Osteoblast (primary cell): ENCODE data around the gene HYCC2. TPM values are rescaled to one million over a fixed set of nuclear protein-coding genes. Genes with fewer than 3 reads are reported as not detected.
"Not testable (repeated sequence)": the region's sequence is repeated elsewhere in the genome, so short reads cannot be mapped to it uniquely, and the experiment has no call there.

Source experiments
- DNase-seq: peaks from one replicate; pipeline ENCODE4 v3.0.0; 2011; ENCODE audit warnings: low spot score, mixed read lengths; ENCODE audit not compliant: insufficient read length; ENCODE audit errors: missing footprints
- H2AFZ ChIP-seq: 2 replicates; pipeline ENCODE4 v1.6.0; 2011; ENCODE audit warnings: mild to moderate bottlenecking, low read length
- H3K27ac ChIP-seq: 2 replicates; pipeline ENCODE4 v1.5.1; 2011; ENCODE audit warnings: mild to moderate bottlenecking, low read depth, low read length, moderate library complexity
- H3K27me3 ChIP-seq: 2 replicates; pipeline ENCODE4 v1.6.0; 2012; ENCODE audit warnings: mild to moderate bottlenecking, control low read depth, inconsistent platforms, low read length, moderate library complexity; ENCODE audit not compliant: insufficient read depth
- H3K36me3 ChIP-seq: 2 replicates; pipeline ENCODE4 v1.5.1; 2011; ENCODE audit warnings: mild to moderate bottlenecking, low read length, control low read depth, moderate library complexity; ENCODE audit not compliant: insufficient read depth
- H3K4me1 ChIP-seq: 2 replicates; pipeline ENCODE4 v1.5.1; 2011; ENCODE audit warnings: mild to moderate bottlenecking, low read length, control low read depth, moderate library complexity; ENCODE audit not compliant: insufficient read depth
- H3K4me2 ChIP-seq: 2 replicates; pipeline ENCODE4 v1.6.0; 2011; ENCODE audit warnings: mild to moderate bottlenecking, low read length; ENCODE audit not compliant: insufficient read depth
- H3K4me3 ChIP-seq: fragments of 200-600 bp; sonication (generic); 3 replicates; pipeline ENCODE4 v1.5.1; 2012; ENCODE audit warnings: mild to moderate bottlenecking, low read length, inconsistent platforms; ENCODE audit not compliant: insufficient read depth
- H3K79me2 ChIP-seq: 2 replicates; pipeline ENCODE4 v1.6.0; 2012; ENCODE audit warnings: mild to moderate bottlenecking, low read length, control low read depth, inconsistent platforms; ENCODE audit not compliant: insufficient read depth
- H3K9me3 ChIP-seq: 2 replicates; pipeline ENCODE4 v1.5.1; 2011; ENCODE audit warnings: low read depth, low read length, control low read depth
- H4K20me1 ChIP-seq: 2 replicates; pipeline ENCODE4 v1.6.0; 2012; ENCODE audit warnings: mild to moderate bottlenecking, low read length, control low read depth; ENCODE audit not compliant: insufficient read depth
- total RNA-seq: library from RNA; depleted of rRNA; stranded (reverse); fragments of >200 nt; gene quantifications from 2 replicates; pipeline ENCODE4 v1.2.3, GENCODE V29; 2012
- TF ChIP-seq, protein P1 (sequence below): IDR thresholded peaks from 2 replicates; pipeline ENCODE4 v1.5.1; 2011; ENCODE audit warnings: mild to moderate bottlenecking, low read depth, low read length, moderate library complexity; ENCODE audit errors: extremely low read depth

The HYCC2 gene
- total RNA-seq, 1 donor = 11.6 TPM

DNA sequence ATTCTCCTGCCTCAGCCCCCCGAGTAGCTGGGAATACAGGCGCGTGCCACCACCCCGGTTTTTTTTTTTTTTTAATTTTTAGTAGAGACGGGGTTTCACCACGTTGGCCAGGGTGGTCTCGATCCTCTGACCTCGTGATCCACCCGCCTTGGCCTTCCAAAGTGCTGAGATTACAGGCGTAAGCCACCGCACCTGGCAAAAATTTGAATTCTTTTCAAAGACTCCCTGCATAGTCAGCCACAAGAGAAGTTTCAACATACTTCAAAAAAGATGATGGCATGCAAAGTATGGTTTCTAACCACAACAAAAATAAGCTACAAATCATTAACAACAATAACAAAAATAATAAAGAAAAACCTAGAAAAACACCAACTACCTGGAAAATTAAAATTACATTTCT is 22.0 kb downstream of the HYCC2 start:
- DNase-seq = no peak

DNA sequence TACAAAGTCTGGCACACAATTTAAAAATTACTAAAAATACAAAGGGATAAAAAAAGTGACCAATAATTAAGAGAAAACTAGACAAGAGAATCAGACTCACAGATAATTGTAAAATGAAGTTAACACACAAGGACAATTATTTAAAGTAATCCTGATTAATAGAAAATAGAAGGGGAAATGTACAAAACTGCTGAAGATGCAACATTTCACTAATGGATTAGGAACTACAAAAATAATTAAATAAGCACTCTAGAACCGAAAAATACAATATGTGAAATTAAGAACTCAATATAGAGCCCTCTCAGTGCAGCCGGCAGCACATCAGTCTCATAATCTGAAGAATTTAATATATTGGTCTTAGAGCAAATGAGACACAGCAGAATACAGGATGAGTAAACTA is 24.6 kb downstream of the HYCC2 start:
- peaks cover 10% of the 10 kb centered on the region for H4K20me1 ChIP-seq
- no peaks in the 10 kb centered on the region for H3K4me1 ChIP-seq
- no peak overlapping the region for H2AFZ ChIP-seq
- no peaks in the 10 kb centered on the region for H3K27me3 ChIP-seq
- no peaks in the 10 kb centered on the region for H3K9me3 ChIP-seq
- H3K27ac ChIP-seq = no peak overlapping the region
- peaks cover 3% of the 10 kb centered on the region for H3K36me3 ChIP-seq
- no peak overlapping the region for H3K4me3 ChIP-seq
- TF ChIP-seq, protein P1, sequence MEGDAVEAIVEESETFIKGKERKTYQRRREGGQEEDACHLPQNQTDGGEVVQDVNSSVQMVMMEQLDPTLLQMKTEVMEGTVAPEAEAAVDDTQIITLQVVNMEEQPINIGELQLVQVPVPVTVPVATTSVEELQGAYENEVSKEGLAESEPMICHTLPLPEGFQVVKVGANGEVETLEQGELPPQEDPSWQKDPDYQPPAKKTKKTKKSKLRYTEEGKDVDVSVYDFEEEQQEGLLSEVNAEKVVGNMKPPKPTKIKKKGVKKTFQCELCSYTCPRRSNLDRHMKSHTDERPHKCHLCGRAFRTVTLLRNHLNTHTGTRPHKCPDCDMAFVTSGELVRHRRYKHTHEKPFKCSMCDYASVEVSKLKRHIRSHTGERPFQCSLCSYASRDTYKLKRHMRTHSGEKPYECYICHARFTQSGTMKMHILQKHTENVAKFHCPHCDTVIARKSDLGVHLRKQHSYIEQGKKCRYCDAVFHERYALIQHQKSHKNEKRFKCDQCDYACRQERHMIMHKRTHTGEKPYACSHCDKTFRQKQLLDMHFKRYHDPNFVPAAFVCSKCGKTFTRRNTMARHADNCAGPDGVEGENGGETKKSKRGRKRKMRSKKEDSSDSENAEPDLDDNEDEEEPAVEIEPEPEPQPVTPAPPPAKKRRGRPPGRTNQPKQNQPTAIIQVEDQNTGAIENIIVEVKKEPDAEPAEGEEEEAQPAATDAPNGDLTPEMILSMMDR = no peak
- no peak overlapping the region for H3K4me2 ChIP-seq
- DNase-seq = no peak
- H3K79me2 ChIP-seq = peaks cover 66% of the 10 kb centered on the region

More for the DNA sequence above, 22.0 kb downstream of the HYCC2 start:
- Histone ChIP-seq H3K36me3 (peaks cover 3% of the 10 kb centered on the region), H3K9me3 (no peaks in the 10 kb centered on the region), H2AFZ (no peak overlapping the region), H3K27ac (no peak overlapping the region), H3K79me2 (peaks cover 86% of the 10 kb centered on the region), H4K20me1 (peaks cover 13% of the 10 kb centered on the region), H3K4me2 (no peak overlapping the region), H3K4me1 (no peaks in the 10 kb centered on the region), H3K27me3 (no peaks in the 10 kb centered on the region), H3K4me3 (no peak overlapping the region)
- TF ChIP-seq, protein P1 = no peak

DNA sequence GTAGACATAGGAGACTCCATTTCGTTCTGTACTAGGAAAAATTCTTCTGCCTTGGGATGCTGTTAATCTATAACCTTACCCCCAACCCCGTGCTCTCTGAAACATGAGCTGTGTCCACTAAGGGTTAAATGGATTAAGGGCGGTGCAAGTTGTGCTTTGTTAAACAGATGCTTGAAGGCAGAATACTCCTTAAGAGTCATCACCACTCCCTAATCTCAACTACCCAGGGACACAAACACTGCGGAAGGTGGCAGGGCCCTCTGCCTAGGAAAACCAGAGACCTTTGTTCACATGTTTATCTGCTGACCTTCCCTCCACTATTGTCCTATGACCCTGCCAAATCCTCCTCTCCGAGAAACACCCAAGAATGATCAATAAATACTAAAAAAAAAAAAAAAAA is 28.4 kb downstream of the HYCC2 start:
- H2AFZ ChIP-seq, DNase-seq, H3K9me3 ChIP-seq, H3K27me3 ChIP-seq, H3K4me3 ChIP-seq, H3K27ac ChIP-seq, H3K36me3 ChIP-seq, H3K4me1 ChIP-seq, H3K4me2 ChIP-seq, H4K20me1 ChIP-seq: not testable (repeated sequence)
- peaks cover 51% of the 10 kb centered on the region for H3K79me2 ChIP-seq

DNA sequence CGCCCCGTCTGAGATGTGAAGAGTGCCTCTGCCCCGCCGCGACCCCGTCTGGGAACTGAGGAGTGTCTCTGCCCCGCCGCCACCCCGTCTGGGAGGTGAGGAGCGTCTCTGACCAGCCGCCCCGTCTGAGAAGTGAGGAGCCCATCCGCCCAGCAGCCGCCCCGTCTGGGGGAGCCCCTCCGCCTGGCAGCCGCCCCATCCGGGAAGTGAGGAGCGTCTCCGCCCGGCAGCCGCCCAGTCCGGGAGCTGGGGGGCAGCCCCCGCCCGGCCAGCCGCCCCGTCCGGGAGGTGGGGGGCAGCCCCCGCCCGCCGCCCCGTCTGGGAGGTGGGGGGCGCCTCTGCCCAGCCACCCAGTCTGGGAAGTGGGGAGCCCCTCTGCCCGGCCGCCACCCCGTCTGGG is 29.0 kb downstream of the HYCC2 start:
- not testable (repeated sequence) for H3K4me1 ChIP-seq, H3K4me2 ChIP-seq, DNase-seq, H3K36me3 ChIP-seq, H3K27ac ChIP-seq, H4K20me1 ChIP-seq, H3K4me3 ChIP-seq, H3K9me3 ChIP-seq, H2AFZ ChIP-seq, H3K27me3 ChIP-seq
- peaks cover 45% of the 10 kb centered on the region for H3K79me2 ChIP-seq

DNA sequence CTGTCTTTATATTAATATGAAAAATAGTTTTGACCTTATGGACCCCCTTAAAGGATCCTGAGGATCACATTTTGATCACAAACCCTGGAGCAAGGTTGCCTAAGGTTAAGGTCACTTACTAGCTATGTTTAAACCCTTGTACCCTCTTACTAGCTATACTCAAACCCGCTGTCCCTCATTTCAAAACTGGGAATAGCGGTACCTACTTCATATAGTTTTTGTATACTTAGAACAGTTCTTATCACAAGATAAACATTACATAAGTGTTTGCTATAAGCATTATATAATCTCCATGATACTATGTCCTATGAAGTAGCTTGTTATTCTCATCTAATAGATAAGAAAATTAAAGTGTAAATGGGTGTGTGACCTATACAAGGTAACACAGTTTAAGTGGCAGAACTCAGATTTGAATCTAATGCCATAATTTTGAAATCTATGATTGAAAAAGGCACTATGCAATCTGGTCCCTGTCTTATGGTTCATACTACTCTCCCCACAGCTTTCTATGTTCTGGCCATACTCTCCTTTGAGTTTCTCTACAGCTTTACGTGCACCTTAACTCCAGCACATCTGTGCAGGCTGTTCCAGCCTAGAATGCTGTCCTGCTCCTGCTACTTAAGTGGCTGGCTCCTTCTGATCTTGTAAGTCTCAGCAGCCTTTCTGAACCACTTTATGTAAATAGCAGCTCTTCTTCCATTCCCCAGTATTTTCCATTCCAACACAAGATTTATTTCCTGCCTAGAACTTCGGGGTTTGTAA is 30.4 kb downstream of the HYCC2 start:
- Histone ChIP-seq H2AFZ (no peak overlapping the region), H3K4me1 (no peaks in the 10 kb centered on the region), H3K79me2 (peaks cover 32% of the 10 kb centered on the region), H4K20me1 (no peaks in the 10 kb centered on the region), H3K27ac (no peak overlapping the region), H3K27me3 (no peaks in the 10 kb centered on the region), H3K9me3 (no peaks in the 10 kb centered on the region), H3K36me3 (peaks cover 7% of the 10 kb centered on the region), H3K4me2 (no peak overlapping the region), H3K4me3 (no peak overlapping the region)
- DNase-seq = peak; percentile 66
- TF ChIP-seq, protein P1 = no peak
